ENCODE measurements around the gene SP8. TPM values are rescaled to one million over a fixed set of nuclear protein-coding genes. Genes with fewer than 3 reads are reported as not detected.

Gene SP8
- total RNA-seq, 1 experiment from 2014 or later = 0.76 TPM

- ChIA-PET RAD21 (ENCODE audit: low non-redundant PET in 1 of 2, low total read pairs in 2 of 2, uncharacterized antibody in 2 of 2, unreplicated experiment in 2 of 2) (no interaction called here), CTCF (no interaction called here), POLR2A (no interaction called here)
- Histone ChIP-seq H3K9ac (ENCODE audit: low read length) (no peak overlapping the region), H3K4me2 (ENCODE audit: low read length) (peak overlapping the region; percentile 74; the same call in 1 of the 2 replicates), H3K79me2 (ENCODE audit: insufficient read depth, low read length) (no peaks in the 10 kb centered on the region), H3K9me3 (ENCODE audit: control insufficient read depth in 1 of 2, insufficient read depth in 1 of 2, low read depth in 1 of 2, low read length in 2 of 2) (no peaks in the 10 kb centered on the region), H3K4me1 (ENCODE audit: control insufficient read depth in 1 of 2, insufficient read depth in 2 of 2, low read length in 2 of 2) (peaks cover 2 to 12% of the 10 kb centered on the region in 2 experiments; a peak in 1 of 4 replicates), H3K9me2 (ENCODE audit: insufficient read depth) (no peaks in the 10 kb centered on the region), H3K27me3 (ENCODE audit: insufficient read depth, low read length) (0 out of 2 replicates have a peak, but pooled peaks cover 12% of the 10 kb centered on the region), H4K20me1 (ENCODE audit: insufficient read depth) (no peaks in the 10 kb centered on the region), H3K4me3 (replicated peaks in 1 of 2; ENCODE audit: low read depth in 1 of 2, low read length in 2 of 2) (no peak overlapping the region), H2AFZ (ENCODE audit: low read depth, low read length, poor library complexity, severe bottlenecking) (no peak overlapping the region), H3K27ac (ENCODE audit: low read depth, low read length) (no peak overlapping the region), H3K36me3 (ENCODE audit: control insufficient read depth in 1 of 2, insufficient read depth in 2 of 2, low read length in 2 of 2) (no peaks in the 10 kb centered on the region)
- intact Hi-C loops (cut with micrococcal nuclease) = no loop called here
- ATAC-seq (no peak), DNase-seq (ENCODE audit: low read depth, low spot score) (no peak)
- no peak for TF ChIP-seq ZBTB33 (IDR thresholded peaks at IDR 0.05; ENCODE audit: extremely low read depth, insufficient replicate concordance, low read length)
- no peak for TF ChIP-seq YY1 (IDR thresholded peaks at IDR 0.05; ENCODE audit: extremely low read depth, insufficient replicate concordance, low read depth, low read length)
- TF ChIP-seq ZNF274 (IDR thresholded peaks at IDR 0.05; ENCODE audit: low read depth, low read length) = no peak
- no peak for TF ChIP-seq JUND (IDR thresholded peaks at IDR 0.05)
- TF ChIP-seq, protein P1, sequence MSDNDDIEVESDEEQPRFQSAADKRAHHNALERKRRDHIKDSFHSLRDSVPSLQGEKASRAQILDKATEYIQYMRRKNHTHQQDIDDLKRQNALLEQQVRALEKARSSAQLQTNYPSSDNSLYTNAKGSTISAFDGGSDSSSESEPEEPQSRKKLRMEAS (IDR thresholded peaks at IDR 0.05) = no peak
- TF ChIP-seq, protein P2, sequence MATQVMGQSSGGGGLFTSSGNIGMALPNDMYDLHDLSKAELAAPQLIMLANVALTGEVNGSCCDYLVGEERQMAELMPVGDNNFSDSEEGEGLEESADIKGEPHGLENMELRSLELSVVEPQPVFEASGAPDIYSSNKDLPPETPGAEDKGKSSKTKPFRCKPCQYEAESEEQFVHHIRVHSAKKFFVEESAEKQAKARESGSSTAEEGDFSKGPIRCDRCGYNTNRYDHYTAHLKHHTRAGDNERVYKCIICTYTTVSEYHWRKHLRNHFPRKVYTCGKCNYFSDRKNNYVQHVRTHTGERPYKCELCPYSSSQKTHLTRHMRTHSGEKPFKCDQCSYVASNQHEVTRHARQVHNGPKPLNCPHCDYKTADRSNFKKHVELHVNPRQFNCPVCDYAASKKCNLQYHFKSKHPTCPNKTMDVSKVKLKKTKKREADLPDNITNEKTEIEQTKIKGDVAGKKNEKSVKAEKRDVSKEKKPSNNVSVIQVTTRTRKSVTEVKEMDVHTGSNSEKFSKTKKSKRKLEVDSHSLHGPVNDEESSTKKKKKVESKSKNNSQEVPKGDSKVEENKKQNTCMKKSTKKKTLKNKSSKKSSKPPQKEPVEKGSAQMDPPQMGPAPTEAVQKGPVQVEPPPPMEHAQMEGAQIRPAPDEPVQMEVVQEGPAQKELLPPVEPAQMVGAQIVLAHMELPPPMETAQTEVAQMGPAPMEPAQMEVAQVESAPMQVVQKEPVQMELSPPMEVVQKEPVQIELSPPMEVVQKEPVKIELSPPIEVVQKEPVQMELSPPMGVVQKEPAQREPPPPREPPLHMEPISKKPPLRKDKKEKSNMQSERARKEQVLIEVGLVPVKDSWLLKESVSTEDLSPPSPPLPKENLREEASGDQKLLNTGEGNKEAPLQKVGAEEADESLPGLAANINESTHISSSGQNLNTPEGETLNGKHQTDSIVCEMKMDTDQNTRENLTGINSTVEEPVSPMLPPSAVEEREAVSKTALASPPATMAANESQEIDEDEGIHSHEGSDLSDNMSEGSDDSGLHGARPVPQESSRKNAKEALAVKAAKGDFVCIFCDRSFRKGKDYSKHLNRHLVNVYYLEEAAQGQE (IDR thresholded peaks at IDR 0.05; ENCODE audit: low read depth) = no peak
- TF ChIP-seq POLR2AphosphoS5 (IDR thresholded peaks at IDR 0.05; ENCODE audit: low read depth, low read length) = no peak
- no peak for TF ChIP-seq EZH2 (IDR thresholded peaks at IDR 0.05)
- TF ChIP-seq EZH2phosphoT487 (IDR thresholded peaks at IDR 0.05; ENCODE audit: borderline replicate concordance) = no peak
- TF ChIP-seq SIN3A (IDR thresholded peaks at IDR 0.05; ENCODE audit: low read depth) = no peak
- no peak for TF ChIP-seq POLR2A (IDR thresholded peaks at IDR 0.05; ENCODE audit: borderline replicate concordance, extremely low read depth, insufficient read depth, insufficient read length)
- TF ChIP-seq SP1 (IDR thresholded peaks at IDR 0.05; ENCODE audit: low read depth) = no peak
- no peak for TF ChIP-seq EGR1 (IDR thresholded peaks at IDR 0.05; ENCODE audit: low read depth)
- no TSS peak for BruUV-seq (replicated peaks)
These were observed 1.2 kb upstream of the SP8 start for GRCh38 chr7:20787660-20788419.

Measured in HCT116 (cell line).